WTC11 (cell line): ENCODE measurements around the gene TEX52. TPM values are rescaled to one million over a fixed set of nuclear protein-coding genes. Genes with fewer than 3 reads are reported as not detected.

Source experiments
- ATAC-seq: fragments of 200-7000 bp; cut with Tn5 transposase; 2 replicates; pipeline ENCODE4 v1.10.0; 2021; ENCODE audit warnings: mild to moderate bottlenecking, moderate library complexity
- CTCF ChIA-PET: fragments of 300-600 bp; sonication (Branson Sonifier 250); formaldehyde crosslinking; loops from one replicate; lab custom pipeline; 2021; ENCODE audit warnings: antibody characterized with exemption; lab: Charles Lee
- POLR2A ChIA-PET: fragments of 350-600 bp; sonication (Branson Sonifier 250); formaldehyde crosslinking; loops from one replicate; lab custom pipeline; 2021; ENCODE audit warnings: antibody characterized with exemption; lab: Charles Lee
- DNase-seq: peaks from one replicate; pipeline ENCODE4 v3.0.0; 2021; ENCODE audit warnings: low spot score
- H3K27ac Mint-ChIP-seq: 2 replicates; pipeline ENCODE4 v1.8.0; 2021; ENCODE audit warnings: mixed read lengths
- H3K27me3 Mint-ChIP-seq: 2 replicates; pipeline ENCODE4 v1.8.0; 2021; ENCODE audit warnings: low read depth, mild to moderate bottlenecking, moderate library complexity, mixed read lengths
- H3K36me3 Mint-ChIP-seq: 2 replicates; pipeline ENCODE4 v1.8.0; 2021; ENCODE audit warnings: mixed read lengths
- H3K4me1 Mint-ChIP-seq: 2 replicates; pipeline ENCODE4 v1.8.0; 2022; ENCODE audit warnings: mixed read lengths
- H3K4me3 Mint-ChIP-seq: 2 replicates; pipeline ENCODE4 v1.8.0; 2021; ENCODE audit warnings: mild to moderate bottlenecking, moderate library complexity, mixed read lengths
- H3K9me3 Mint-ChIP-seq: 2 replicates; pipeline ENCODE4 v1.8.0; 2021; ENCODE audit warnings: mixed read lengths
- ARID4B ChIP-seq: sonication (generic); formaldehyde crosslinking; IDR thresholded peaks from 2 replicates; pipeline ENCODE4 v1.8.0; 2023; ENCODE audit warnings: missing genetic modification reagents, mild to moderate bottlenecking, borderline replicate concordance
- ATF1 ChIP-seq: sonication (generic); formaldehyde crosslinking; IDR thresholded peaks from 2 replicates; pipeline ENCODE4 v1.8.1; 2023; ENCODE audit warnings: mild to moderate bottlenecking, moderate library complexity, missing genetic modification reagents
- ETV6 ChIP-seq: sonication (generic); formaldehyde crosslinking; IDR thresholded peaks from 2 replicates; pipeline ENCODE4 v1.8.1; 2022; ENCODE audit warnings: mild to moderate bottlenecking, missing genetic modification reagents
- FOXJ3 ChIP-seq: sonication (generic); formaldehyde crosslinking; IDR thresholded peaks from 2 replicates; pipeline ENCODE4 v1.9.0; 2021; ENCODE audit warnings: missing genetic modification reagents, mild to moderate bottlenecking, borderline replicate concordance
- FOXP1 ChIP-seq: sonication (generic); formaldehyde crosslinking; IDR thresholded peaks from 2 replicates; pipeline ENCODE4 v1.8.0; 2022; ENCODE audit warnings: missing genetic modification reagents, mild to moderate bottlenecking, moderate library complexity, borderline replicate concordance
- HMGA2 ChIP-seq: fragments of 250-450 bp; sonication (Bioruptor Pico); IDR thresholded peaks from 2 replicates; pipeline ENCODE4 v1.4.0; 2021; ENCODE audit warnings: mild to moderate bottlenecking, moderate library complexity
- IRF1 ChIP-seq: sonication (generic); formaldehyde crosslinking; IDR thresholded peaks from 2 replicates; pipeline ENCODE4 v1.8.0; 2023; ENCODE audit warnings: missing genetic modification reagents
- IRF2 ChIP-seq: sonication (generic); formaldehyde crosslinking; IDR thresholded peaks from 2 replicates; pipeline ENCODE4 v1.8.0; 2022; ENCODE audit warnings: low read depth, missing genetic modification reagents, borderline replicate concordance
- MLX ChIP-seq: sonication (generic); formaldehyde crosslinking; IDR thresholded peaks from 2 replicates; pipeline ENCODE4 v1.8.1; 2023; ENCODE audit warnings: mild to moderate bottlenecking, missing genetic modification reagents, moderate library complexity
- MXD4 ChIP-seq: fragments of 250-450 bp; sonication (Bioruptor Pico); IDR thresholded peaks from 2 replicates; pipeline ENCODE4 v1.8.0; 2021; ENCODE audit warnings: mild to moderate bottlenecking, moderate library complexity, borderline replicate concordance
- NFE2L1 ChIP-seq: sonication (generic); formaldehyde crosslinking; IDR thresholded peaks from 2 replicates; pipeline ENCODE4 v1.8.1; 2023; ENCODE audit warnings: missing genetic modification reagents
- NFYB ChIP-seq: sonication (generic); formaldehyde crosslinking; conservative IDR thresholded peaks from 2 replicates; pipeline ENCODE4 v1.8.0; 2022; ENCODE audit warnings: low read depth, missing genetic modification reagents
- SMAD4 ChIP-seq: sonication (generic); formaldehyde crosslinking; IDR thresholded peaks from 2 replicates; pipeline ENCODE4 v1.8.0; 2022; ENCODE audit warnings: mild to moderate bottlenecking, missing genetic modification reagents
- TCF7 ChIP-seq: sonication (generic); formaldehyde crosslinking; IDR thresholded peaks from 2 replicates; pipeline ENCODE4 v1.8.0; 2022; ENCODE audit warnings: mild to moderate bottlenecking, low read depth, missing genetic modification reagents, moderate library complexity
- TEAD4 ChIP-seq: sonication (generic); formaldehyde crosslinking; IDR thresholded peaks from 2 replicates; pipeline ENCODE4 v1.8.0; 2022; ENCODE audit warnings: mild to moderate bottlenecking, missing genetic modification reagents
- ZMAT4 ChIP-seq: fragments of 250-450 bp; sonication (Bioruptor Pico); IDR thresholded peaks from 2 replicates; pipeline ENCODE4 v1.9.0; 2021; ENCODE audit warnings: mild to moderate bottlenecking
- ZNF121 ChIP-seq: sonication (generic); formaldehyde crosslinking; IDR thresholded peaks from 2 replicates; pipeline ENCODE4 v1.8.0; 2023; ENCODE audit warnings: missing genetic modification reagents
- ZNF138 ChIP-seq: sonication (generic); formaldehyde crosslinking; conservative IDR thresholded peaks from 2 replicates; pipeline ENCODE4 v1.8.1; 2022; ENCODE audit warnings: mild to moderate bottlenecking, moderate library complexity, missing genetic modification reagents
- ZNF219 ChIP-seq: sonication (generic); formaldehyde crosslinking; IDR thresholded peaks from 2 replicates; pipeline ENCODE4 v1.8.0; 2023; ENCODE audit warnings: missing genetic modification reagents, mild to moderate bottlenecking, borderline replicate concordance
- ZNF281 ChIP-seq: sonication (generic); formaldehyde crosslinking; IDR thresholded peaks from 2 replicates; pipeline ENCODE4 v1.8.0; 2023; ENCODE audit warnings: mild to moderate bottlenecking, missing genetic modification reagents
- ZNF532 ChIP-seq: fragments of 250-450 bp; sonication (Bioruptor Pico); IDR thresholded peaks from 2 replicates; pipeline ENCODE4 v1.9.0; 2021; ENCODE audit warnings: mild to moderate bottlenecking, borderline replicate concordance
- total RNA-seq: library from RNA; stranded (reverse); gene quantifications from 3 replicates; pipeline ENCODE4 v1.2.3, GENCODE V29; 2021

Gene TEX52
- total RNA-seq, 1 experiment from 2014 or later: not detected

- H3K27ac Mint-ChIP-seq: no peak overlapping the region; the same call in 1 of the 2 replicates
- H3K27me3 Mint-ChIP-seq: no peaks in the 10 kb centered on the region
- DNase-seq: no peak
- peaks cover 18% of the 10 kb centered on the region for H3K4me1 Mint-ChIP-seq
- ChIA-PET CTCF (no interaction called here), POLR2A (no interaction called here)
- no peak overlapping the region for H3K4me3 Mint-ChIP-seq
- ATAC-seq: no peak
- H3K9me3 Mint-ChIP-seq: no peaks in the 10 kb centered on the region
- peaks cover 66% of the 10 kb centered on the region for H3K36me3 Mint-ChIP-seq
- TF ChIP-seq IRF2 (CRISPR knock-in tag): no peak
- no peak for TF ChIP-seq MLX
- TF ChIP-seq IRF1 (CRISPR knock-in tag): no peak
- no peak for TF ChIP-seq FOXP1 (CRISPR knock-in tag)
- no peak for TF ChIP-seq TEAD4 (CRISPR knock-in tag)
- TF ChIP-seq TCF7 (CRISPR knock-in tag): no peak
- no peak for TF ChIP-seq SMAD4 (CRISPR knock-in tag)
- TF ChIP-seq NFE2L1 (CRISPR knock-in tag): no peak
Observed at GRCh38 chr12:2826721-2827515, 29.9 kb downstream of the TEX52 start.

- DNase-seq (no peak), ATAC-seq (no peak)
- POLR2A ChIA-PET: interaction anchor here (0.9 kb wide), 1 partner anchor 30 kb away, joined by 3 read pairs; no protein-coding TSS in a partner anchor
- H3K4me3 Mint-ChIP-seq: no peak overlapping the region
- no peak overlapping the region for H3K27ac Mint-ChIP-seq
- H3K4me1 Mint-ChIP-seq: peaks cover 18% of the 10 kb centered on the region
- no peaks in the 10 kb centered on the region for H3K9me3 Mint-ChIP-seq
- no peaks in the 10 kb centered on the region for H3K27me3 Mint-ChIP-seq
- peaks cover 69% of the 10 kb centered on the region for H3K36me3 Mint-ChIP-seq
- CTCF ChIA-PET: interaction anchor here (1.2 to 2.5 kb wide), 4 partner anchors 20 to 215 kb away, joined by 3 to 14 read pairs (median 6); no protein-coding TSS in a partner anchor
- TF ChIP-seq ATF1 (CRISPR knock-in tag) (no peak), ETV6 (no peak), FOXJ3 (CRISPR knock-in tag) (no peak), ZNF219 (CRISPR knock-in tag) (no peak), ZNF138 (no peak), NFYB (CRISPR knock-in tag) (no peak), ZNF121 (CRISPR knock-in tag) (no peak), ZNF532 (CRISPR knock-in tag) (no peak), ZNF281 (CRISPR knock-in tag) (no peak), ZMAT4 (CRISPR knock-in tag) (no peak), MXD4 (no peak), FOXP1 (CRISPR knock-in tag) (no peak), ARID4B (CRISPR knock-in tag) (no peak), HMGA2 (CRISPR knock-in tag) (no peak)
Observed at GRCh38 chr12:2826036-2826435, 30.8 kb downstream of the TEX52 start.
